Subcutaneous abdominal adipose tissue (tissue), 5 donors: ENCODE results near the gene HS2ST1.

Experiments
- H3K27ac ChIP-seq: one replicate; pipeline ENCODE4 v1.7.0; 2013; ENCODE audit warnings: low read depth, mild to moderate bottlenecking, inconsistent platforms, low read length, moderate library complexity
- H3K27me3 ChIP-seq, 5 donors: one replicate each; pipeline ENCODE4 v1.7.0; 2013; ENCODE audit warnings: low read length in 5 of 5, inconsistent platforms in 1 of 5; ENCODE audit not compliant: control insufficient read depth in 5 of 5, insufficient read depth in 4 of 5
- H3K36me3 ChIP-seq, 5 donors: one replicate each; pipeline ENCODE4 v1.7.0; 2013; ENCODE audit warnings: low read length in 5 of 5; ENCODE audit not compliant: control insufficient read depth in 5 of 5, insufficient read depth in 5 of 5
- H3K4me1 ChIP-seq, 5 donors: one replicate each; pipeline ENCODE4 v1.7.0; 2013; ENCODE audit warnings: low read length in 5 of 5, mild to moderate bottlenecking in 3 of 5, moderate library complexity in 1 of 5; ENCODE audit not compliant: control insufficient read depth in 5 of 5, insufficient read depth in 5 of 5
- H3K4me3 ChIP-seq, 5 donors: one replicate each; pipeline ENCODE4 v1.7.0; 2013; ENCODE audit warnings: low read length in 5 of 5, low read depth in 1 of 5
- H3K9ac ChIP-seq, 5 donors: one replicate each; pipeline ENCODE4 v1.7.0; 2013; ENCODE audit warnings: low read length in 5 of 5, mild to moderate bottlenecking in 4 of 5, moderate library complexity in 3 of 5
- H3K9me3 ChIP-seq, 5 donors: one replicate each; pipeline ENCODE4 v1.7.0; 2013; ENCODE audit warnings: low read length in 5 of 5; ENCODE audit not compliant: control insufficient read depth in 5 of 5
- donor health status: healthy.
- donor health status: healthy.
- donor health status: healthy.
- donor health status: healthy.
- donor health status: healthy.

Gene HS2ST1

DNA sequence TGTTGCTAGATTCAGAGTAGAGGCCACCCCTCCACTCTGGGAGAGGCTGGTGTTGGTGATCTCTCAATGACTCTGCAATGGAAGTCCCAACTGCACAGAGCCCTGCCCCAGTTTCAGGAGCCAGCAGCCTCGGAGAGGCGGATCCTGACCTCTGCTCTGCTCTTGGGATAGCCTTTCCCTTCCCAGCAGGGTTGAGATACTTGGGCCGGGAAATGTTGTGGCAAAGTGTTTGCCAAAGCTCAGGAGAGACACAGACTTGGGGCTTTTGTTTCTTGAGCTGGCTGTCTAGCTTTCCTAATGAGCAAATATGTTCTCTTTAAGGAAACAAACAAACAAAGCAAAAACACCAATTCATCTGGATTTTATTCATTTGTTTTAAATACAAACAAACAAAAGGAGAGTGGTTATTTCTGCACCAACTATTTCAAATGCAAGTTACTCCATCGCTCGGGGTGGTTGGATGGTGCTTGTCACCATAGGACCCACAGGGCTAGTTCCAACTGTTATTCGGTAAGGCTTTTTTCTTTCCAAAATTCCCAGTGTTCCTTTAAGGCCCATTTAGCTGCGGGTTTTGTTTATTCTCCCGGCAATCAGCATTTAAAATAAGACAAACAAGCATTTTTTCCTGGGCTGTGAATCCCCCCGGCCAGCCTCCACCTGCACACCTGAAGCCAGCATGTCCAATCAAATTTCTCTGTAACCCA is 220.3 kb downstream of the HS2ST1 start:
- Histone ChIP-seq H3K4me3 (peak overlapping the region in 2 of 5 donors; percentile 23 to 32), H3K4me1 (peaks cover 14 to 77% (median 68%) of the 10 kb centered on the region in 5 donors), H3K27ac (peak overlapping the region; percentile 93), H3K9ac (peak overlapping the region in 3 of 5 donors; percentile 45 to 66 (median 48)), H3K36me3 (peaks cover 0 to 8% (median 0%) of the 10 kb centered on the region in 5 donors), H3K27me3 (no peaks in the 10 kb centered on the region), H3K9me3 (no peaks in the 10 kb centered on the region)

DNA sequence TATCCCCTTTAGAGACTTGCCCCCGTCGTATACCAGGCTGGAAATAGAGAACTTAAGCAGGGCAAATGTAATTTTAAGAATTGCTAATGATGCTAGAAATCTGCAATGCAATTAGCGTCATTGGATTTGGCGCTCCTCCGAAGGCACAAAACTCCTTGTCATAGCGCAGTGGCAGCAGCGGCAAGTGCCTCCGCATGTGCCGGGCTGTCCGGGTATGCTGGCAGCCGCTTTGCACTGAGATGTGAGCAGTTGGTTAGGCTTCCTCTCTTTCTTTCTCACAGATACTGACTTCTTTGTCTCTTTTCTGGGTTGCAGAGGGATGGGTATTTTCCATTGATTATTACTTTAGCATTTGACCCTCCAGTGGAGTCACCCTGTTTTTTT is 220.9 kb downstream of the HS2ST1 start:
- H3K9ac ChIP-seq, result peak overlapping the region in 4 of 5 donors; percentile 6 to 66 (median 46)
- H3K4me1 ChIP-seq, result peaks cover 10 to 72% (median 63%) of the 10 kb centered on the region in 5 donors
- peaks cover 0 to 8% (median 0%) of the 10 kb centered on the region in 5 donors for H3K36me3 ChIP-seq
- H3K9me3 ChIP-seq, result no peaks in the 10 kb centered on the region
- H3K27me3 ChIP-seq, result no peaks in the 10 kb centered on the region
- H3K27ac ChIP-seq, result peak overlapping the region; percentile 93
- H3K4me3 ChIP-seq, result peak overlapping the region in 2 of 5 donors; percentile 23 to 32

DNA sequence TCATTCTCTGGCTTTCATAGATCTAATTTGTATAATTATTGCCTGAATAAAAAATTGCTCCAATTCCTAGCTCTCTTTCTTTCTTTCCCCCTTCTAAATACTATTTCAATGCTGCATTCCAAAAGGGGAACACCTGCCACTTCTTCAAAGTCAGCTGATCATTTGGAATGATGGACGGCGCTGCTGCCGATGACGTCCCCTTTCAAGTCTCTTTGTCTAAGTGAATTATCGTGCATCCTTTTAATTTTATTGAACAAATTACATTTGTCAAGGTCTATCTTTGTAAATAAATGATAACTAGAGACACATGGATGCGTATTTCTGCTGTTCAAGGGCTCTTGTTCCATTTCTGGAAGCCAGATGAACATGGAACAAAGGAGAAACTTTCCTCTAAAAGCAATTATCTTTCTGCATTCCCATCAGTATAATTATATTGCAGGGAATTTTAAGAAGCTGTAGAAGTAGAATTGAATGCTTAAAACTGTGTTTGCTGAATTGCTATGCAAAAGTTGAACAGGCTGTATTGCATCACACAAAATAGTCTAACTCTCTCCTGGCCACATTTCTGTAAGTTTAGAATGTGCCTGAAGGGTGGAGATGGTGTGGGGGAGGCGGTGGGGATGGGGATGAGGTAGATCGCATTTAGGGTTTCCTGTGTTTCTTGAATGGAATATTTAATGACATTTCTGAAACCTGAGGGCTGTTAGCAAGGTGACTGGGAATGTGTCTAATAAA is 222.3 kb downstream of the HS2ST1 start:
- Histone ChIP-seq H3K27ac (no peak overlapping the region), H3K4me3 (no peak overlapping the region), H3K4me1 (peaks cover 9 to 58% (median 49%) of the 10 kb centered on the region in 5 donors), H3K9ac (no peak overlapping the region), H3K27me3 (no peaks in the 10 kb centered on the region), H3K9me3 (no peaks in the 10 kb centered on the region), H3K36me3 (peaks cover 0 to 12% (median 3%) of the 10 kb centered on the region in 5 donors)

DNA sequence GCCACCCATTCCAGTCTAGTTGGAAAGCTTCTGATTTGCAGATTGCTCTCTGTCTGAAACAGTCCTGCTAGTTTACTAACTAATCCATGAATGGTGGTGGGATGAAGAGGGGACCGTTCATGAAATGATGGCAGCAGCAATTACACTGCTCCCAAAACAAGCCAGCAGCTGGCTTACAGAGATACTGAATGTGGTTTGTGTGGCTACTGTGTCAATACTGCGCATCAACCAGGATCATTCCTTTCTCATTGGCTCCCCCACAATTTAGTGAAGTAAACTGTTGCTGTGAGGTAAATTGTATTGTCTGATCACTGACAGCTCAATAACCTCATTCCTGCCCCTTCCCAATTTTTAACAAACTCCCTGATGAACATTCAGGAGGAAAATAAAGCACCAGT is 222.9 kb downstream of the HS2ST1 start:
- Histone ChIP-seq H3K9ac (no peak overlapping the region), H3K9me3 (no peaks in the 10 kb centered on the region), H3K36me3 (peaks cover 0 to 12% (median 3%) of the 10 kb centered on the region in 5 donors), H3K27ac (no peak overlapping the region), H3K4me3 (no peak overlapping the region), H3K27me3 (no peaks in the 10 kb centered on the region), H3K4me1 (peaks cover 9 to 52% (median 47%) of the 10 kb centered on the region in 5 donors)

DNA sequence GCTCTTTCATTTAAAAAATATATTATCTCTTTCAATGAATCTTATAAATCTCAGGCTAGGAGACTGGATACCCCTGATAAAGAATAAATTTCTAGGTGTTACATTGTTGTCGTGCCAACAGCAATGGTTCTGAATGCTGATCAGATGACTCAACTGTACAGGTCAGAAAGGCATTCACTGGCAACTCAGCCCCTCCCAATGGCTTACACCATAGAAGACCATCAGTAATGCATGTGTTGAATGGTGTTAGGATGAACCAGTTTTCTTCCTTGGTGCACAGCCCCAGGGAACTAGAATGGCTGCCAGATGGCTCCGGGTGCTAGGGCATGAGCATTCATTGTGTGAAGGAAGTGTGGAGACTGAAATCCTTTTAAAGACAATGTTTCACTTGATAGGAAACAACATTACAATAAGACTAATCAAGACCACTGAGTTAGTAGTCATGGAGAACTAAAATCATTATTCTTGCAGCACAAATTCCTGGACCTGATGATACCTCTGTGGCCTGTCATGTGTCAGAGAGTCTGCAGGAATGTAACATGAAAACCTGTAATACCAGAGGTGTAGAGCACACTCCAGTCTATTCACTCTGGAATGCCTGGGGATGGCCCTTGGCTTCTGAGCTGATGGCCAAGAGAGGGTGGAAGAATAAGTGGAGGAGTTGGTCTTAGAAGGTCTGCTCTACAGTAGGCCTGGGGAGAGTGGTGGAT is 226.6 kb downstream of the HS2ST1 start:
- Histone ChIP-seq H3K27me3 (no peaks in the 10 kb centered on the region), H3K9ac (no peak overlapping the region), H3K4me3 (no peak overlapping the region), H3K36me3 (peaks cover 0 to 18% (median 6%) of the 10 kb centered on the region in 5 donors), H3K4me1 (peaks cover 2 to 16% (median 14%) of the 10 kb centered on the region in 5 donors), H3K9me3 (no peaks in the 10 kb centered on the region), H3K27ac (no peak overlapping the region)

DNA sequence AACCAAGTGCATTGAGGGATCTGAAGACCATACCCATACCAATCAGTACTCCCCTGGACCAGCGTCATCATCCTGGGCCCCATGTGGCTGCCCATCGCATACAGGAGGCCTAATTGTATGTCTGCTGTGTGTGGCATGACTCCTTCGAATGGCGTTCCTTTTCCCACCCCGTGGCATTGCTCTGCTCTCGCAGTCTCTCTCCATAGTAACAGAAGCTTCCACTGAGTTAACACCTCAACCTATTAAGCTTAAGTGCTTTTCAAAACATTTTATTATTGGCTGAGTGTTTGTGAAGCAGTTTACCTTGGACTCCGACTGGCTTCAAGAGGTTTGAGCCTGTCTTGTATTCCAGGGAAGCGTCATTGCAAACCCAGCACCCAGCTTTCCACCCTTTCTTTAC is 227.1 kb downstream of the HS2ST1 start:
- Histone ChIP-seq H3K36me3 (peaks cover 0 to 18% (median 6%) of the 10 kb centered on the region in 5 donors), H3K9ac (no peak overlapping the region), H3K4me3 (no peak overlapping the region), H3K4me1 (peaks cover 2 to 14% (median 8%) of the 10 kb centered on the region in 5 donors), H3K9me3 (no peaks in the 10 kb centered on the region), H3K27me3 (no peaks in the 10 kb centered on the region), H3K27ac (no peak overlapping the region)

DNA sequence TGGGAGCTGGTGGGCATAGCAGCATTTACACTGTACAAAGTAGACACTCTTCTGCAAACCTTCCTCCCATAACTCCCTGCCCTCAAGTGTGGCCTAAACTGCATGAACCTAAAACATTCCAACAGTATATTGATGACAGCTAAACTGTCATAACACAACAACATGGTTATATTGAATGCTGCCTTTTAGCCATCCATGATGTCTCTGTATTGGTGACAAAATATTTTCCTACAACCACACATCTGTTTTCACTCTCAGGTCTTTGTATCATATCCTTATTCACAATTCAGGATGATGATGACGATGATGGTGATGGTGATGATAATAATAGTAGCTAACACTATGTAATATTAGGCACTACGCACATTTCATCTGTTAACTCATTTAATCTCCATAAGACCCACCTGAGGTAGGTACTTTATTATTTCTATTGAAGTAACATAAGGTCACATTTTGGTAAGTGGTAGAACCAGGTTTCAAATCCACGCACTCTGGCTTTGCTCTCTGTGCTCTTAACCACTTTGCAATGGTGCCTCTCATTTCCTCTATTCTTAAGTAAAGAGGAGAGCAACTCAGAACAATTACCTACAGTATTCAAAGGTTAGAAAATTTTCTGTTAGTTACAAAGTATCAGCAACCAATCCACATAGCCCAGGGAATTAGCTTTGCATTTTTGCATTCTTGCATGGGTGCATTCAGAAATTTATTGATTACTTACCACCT is 229.1 kb downstream of the HS2ST1 start:
- Histone ChIP-seq H3K27ac (no peak overlapping the region), H3K4me3 (no peak overlapping the region), H3K27me3 (no peaks in the 10 kb centered on the region), H3K4me1 (peaks cover 0 to 4% (median 2%) of the 10 kb centered on the region in 5 donors), H3K9ac (no peak overlapping the region), H3K9me3 (no peaks in the 10 kb centered on the region), H3K36me3 (peaks cover 0 to 15% (median 6%) of the 10 kb centered on the region in 5 donors)

DNA sequence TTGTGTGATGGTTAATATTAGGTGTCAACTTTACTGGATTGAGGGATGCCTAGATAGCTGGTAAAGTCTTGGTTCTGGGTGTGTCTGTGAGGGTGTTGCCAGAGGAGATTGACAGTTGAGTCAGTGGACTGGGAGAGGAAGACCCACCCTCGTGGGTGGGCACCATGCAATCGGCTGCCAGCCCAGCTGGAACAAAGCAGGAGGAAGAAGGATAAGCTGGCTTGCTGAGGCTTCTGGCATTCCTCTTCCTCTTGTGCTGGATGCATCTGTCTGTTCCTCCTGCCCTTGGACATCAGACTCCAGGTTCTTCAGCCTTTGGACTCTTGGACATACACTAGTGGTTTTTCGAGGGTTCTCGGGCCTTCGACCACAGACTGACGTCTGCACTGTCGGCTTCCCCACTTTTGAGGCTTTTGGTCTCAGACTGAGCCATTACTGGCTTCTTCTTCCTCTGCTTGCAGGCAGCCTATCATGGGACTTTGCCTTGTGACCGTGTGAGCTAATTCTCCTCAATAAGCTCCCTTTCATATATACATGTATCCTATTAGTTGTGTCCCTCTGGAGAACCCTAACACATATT is 230.0 kb downstream of the HS2ST1 start:
- no peak overlapping the region for H3K27ac ChIP-seq
- H3K9me3 ChIP-seq, result no peaks in the 10 kb centered on the region
- no peak overlapping the region for H3K9ac ChIP-seq
- H3K36me3 ChIP-seq, result peaks cover 0 to 10% (median 6%) of the 10 kb centered on the region in 5 donors
- H3K27me3 ChIP-seq, result no peaks in the 10 kb centered on the region
- no peak overlapping the region for H3K4me3 ChIP-seq
- peaks cover 3 to 11% (median 10%) of the 10 kb centered on the region in 5 donors for H3K4me1 ChIP-seq

DNA sequence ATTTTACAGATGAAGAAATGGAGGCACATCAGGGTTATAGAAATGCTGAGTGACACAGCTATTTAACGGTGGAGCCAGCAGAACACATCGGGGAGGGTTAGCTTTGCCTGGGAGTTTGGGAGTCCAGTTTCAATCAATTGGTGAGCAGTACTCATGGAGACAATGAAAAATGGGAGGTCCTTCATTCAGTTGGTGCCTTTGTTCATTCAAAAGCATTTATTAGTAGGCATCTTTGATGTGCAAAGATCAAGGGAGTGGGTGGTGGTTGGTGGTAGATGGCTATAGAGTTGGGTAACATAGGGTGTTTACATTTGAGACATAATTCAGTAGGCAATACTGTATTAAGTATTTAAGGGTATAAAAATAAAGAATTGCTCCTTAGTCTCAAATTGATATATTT is 230.5 kb downstream of the HS2ST1 start:
- Histone ChIP-seq H3K27me3 (no peaks in the 10 kb centered on the region), H3K4me3 (no peak overlapping the region), H3K9me3 (no peaks in the 10 kb centered on the region), H3K36me3 (peaks cover 0 to 9% (median 6%) of the 10 kb centered on the region in 5 donors), H3K9ac (no peak overlapping the region), H3K27ac (no peak overlapping the region), H3K4me1 (peaks cover 4 to 17% (median 16%) of the 10 kb centered on the region in 5 donors)
